PC-9 (cell line): Measurements from ENCODE around the gene YPEL5. TPM values are rescaled to one million over a fixed set of nuclear protein-coding genes. Genes with fewer than 3 reads are reported as not detected.

Experiments used
- BruUV-seq: library from RNA; stranded (reverse); fragments of 400-500 nt; replicated peaks from 2 replicates; lab custom pipeline; 2021; lab: Mats Ljungman, UMichigan
- CTCF ChIA-PET: fragments of 300-600 bp; sonication (Branson Sonifier 250); formaldehyde crosslinking; loops from one replicate; lab custom pipeline; 2022; ENCODE audit warnings: antibody characterized with exemption; lab: Charles Lee
- POLR2A ChIA-PET: fragments of 300-600 bp; sonication (Branson Sonifier 250); formaldehyde crosslinking; loops from one replicate; lab custom pipeline; 2022; ENCODE audit warnings: antibody characterized with exemption; ENCODE audit not compliant: unreplicated experiment; lab: Charles Lee
- DNase-seq, 2 experiments: peaks; one replicate each; pipeline versions ENCODE4 v3.0.0 to v3.0.0-alpha.2; 2015 to 2022; ENCODE audit warnings: mixed read lengths in 1 of 2
- H2AFZ ChIP-seq: fragments of 200-600 bp; sonication (generic); 2 replicates; pipeline ENCODE4 v1.8.1; 2017; ENCODE audit warnings: antibody characterized with exemption
- H3F3A ChIP-seq: fragments of 200-600 bp; sonication (generic); 2 replicates; pipeline ENCODE4 v1.8.1; 2017; ENCODE audit warnings: antibody characterized with exemption, mild to moderate bottlenecking, low read depth; ENCODE audit not compliant: insufficient read depth
- H3K27ac ChIP-seq: fragments of 200-600 bp; sonication (generic); 2 replicates; pipeline ENCODE4 v1.6.1; 2016; ENCODE audit warnings: mixed run types
- H3K27me3 ChIP-seq: fragments of 200-600 bp; sonication (generic); 2 replicates; pipeline ENCODE4 v1.6.1; 2016; ENCODE audit warnings: low read depth, mixed run types; ENCODE audit not compliant: insufficient read depth
- H3K36me3 ChIP-seq: fragments of 200-600 bp; sonication (generic); 2 replicates; pipeline ENCODE4 v1.6.1; 2016; ENCODE audit warnings: low read depth, mixed run types
- H3K4me1 ChIP-seq: fragments of 200-600 bp; sonication (generic); replicated peaks from 2 replicates; pipeline ENCODE4 v1.6.1; 2016; ENCODE audit warnings: mixed run types; ENCODE audit not compliant: insufficient read depth
- H3K4me2 ChIP-seq: fragments of 200-600 bp; sonication (generic); 2 replicates; pipeline ENCODE4 v1.6.1; 2017; ENCODE audit warnings: mixed run types
- H3K4me3 ChIP-seq: fragments of 200-600 bp; sonication (generic); 2 replicates; pipeline ENCODE4 v1.6.1; 2016; ENCODE audit warnings: mixed run types
- H3K79me2 ChIP-seq: fragments of 200-600 bp; sonication (generic); 2 replicates; pipeline ENCODE4 v1.6.1; 2017; ENCODE audit warnings: low read depth, mixed run types
- H3K9me2 ChIP-seq: fragments of 200-600 bp; sonication (generic); 2 replicates; pipeline ENCODE4 v1.8.1; 2017; ENCODE audit warnings: mild to moderate bottlenecking; ENCODE audit not compliant: insufficient read depth
- H3K9me3 ChIP-seq: fragments of 200-600 bp; sonication (generic); 2 replicates; pipeline ENCODE4 v1.8.1; 2016; ENCODE audit warnings: low read depth; ENCODE audit not compliant: insufficient read depth
- H4K20me1 ChIP-seq: fragments of 200-600 bp; sonication (generic); 2 replicates; pipeline ENCODE4 v1.8.1; 2017; ENCODE audit not compliant: insufficient read depth
- CTCF ChIP-seq: fragments of 200-600 bp; sonication (generic); conservative IDR thresholded peaks from 2 replicates; pipeline ENCODE4 v1.6.1; 2017; ENCODE audit warnings: mixed run types, antibody characterized with exemption, mild to moderate bottlenecking, moderate library complexity
- EZH2 ChIP-seq: fragments of 200-600 bp; sonication (generic); IDR thresholded peaks from 2 replicates; pipeline ENCODE4 v1.8.0; 2017; ENCODE audit warnings: antibody characterized with exemption, low read depth
- intact Hi-C: fragments of 100-400 bp; cut with micrococcal nuclease; formaldehyde crosslinking; loops from one replicate; pipeline ENCODE4 v1.10.0; 2022; ENCODE audit not compliant: unreplicated experiment
- total RNA-seq: library from RNA; stranded (reverse); gene quantifications from 2 replicates; pipeline ENCODE4 v1.2.3, GENCODE V29; 2021

YPEL5 gene
- total RNA-seq, 1 experiment from 2014 or later, result 56.9 TPM

- H3K4me3 ChIP-seq, result no peak overlapping the region
- H3K9me2 ChIP-seq, result no peaks in the 10 kb centered on the region
- peaks cover 2% of the 10 kb centered on the region; the same call in 1 of the 2 replicates for H3K27me3 ChIP-seq
- H3K9me3 ChIP-seq, result no peaks in the 10 kb centered on the region
- no peak overlapping the region for H2AFZ ChIP-seq
- TF ChIP-seq CTCF (no peak), EZH2 (no peak)
- no peak overlapping the region for H3K4me2 ChIP-seq
- DNase-seq, result no peak
- no TSS peak for BruUV-seq
- H4K20me1 ChIP-seq, result no peaks in the 10 kb centered on the region
- no peaks in the 10 kb centered on the region for H3K36me3 ChIP-seq
- ChIA-PET POLR2A (no interaction called here), CTCF (no interaction called here)
- H3K27ac ChIP-seq, result no peak overlapping the region
- intact Hi-C loops, result no loop called here
- H3K4me1 ChIP-seq, result no peaks in the 10 kb centered on the region
- no peaks in the 10 kb centered on the region for H3K79me2 ChIP-seq
- H3F3A ChIP-seq, result no peaks in the 10 kb centered on the region
Measured at GRCh38 chr2:30172627-30173026, 25.8 kb downstream of the YPEL5 start.

DNA sequence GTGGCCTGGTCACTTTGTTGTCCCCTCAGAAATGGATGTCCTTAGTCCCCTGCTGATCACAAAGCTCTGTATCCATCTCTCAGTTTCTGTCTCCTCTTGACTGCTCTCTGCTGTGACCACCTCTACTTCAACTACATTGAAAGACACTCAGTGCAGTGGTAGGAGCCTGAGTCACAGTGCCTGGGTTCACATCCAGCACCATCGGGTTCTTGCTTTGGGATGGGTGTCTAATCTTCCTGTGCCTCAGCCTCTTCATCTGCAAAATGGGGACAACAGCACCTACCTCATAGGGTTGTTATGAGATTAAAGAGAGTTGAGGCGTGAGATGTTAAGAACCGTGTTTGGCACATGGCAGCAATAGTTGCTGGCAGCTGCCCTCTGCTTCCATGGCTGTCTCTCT, 30.6 kb downstream of the YPEL5 start:
- H3K79me2 ChIP-seq, result no peaks in the 10 kb centered on the region
- no peaks in the 10 kb centered on the region for H3K9me2 ChIP-seq
- H3K9me3 ChIP-seq, result no peaks in the 10 kb centered on the region
- no peaks in the 10 kb centered on the region for H3K36me3 ChIP-seq
- no peak overlapping the region for H2AFZ ChIP-seq
- intact Hi-C loops, result no loop called here
- H3K4me1 ChIP-seq, result no peaks in the 10 kb centered on the region
- no TSS peak for BruUV-seq
- H3K4me2 ChIP-seq, result no peak overlapping the region
- H3K27me3 ChIP-seq, result peaks cover 23% of the 10 kb centered on the region; the same call in 1 of the 2 replicates
- H4K20me1 ChIP-seq, result no peaks in the 10 kb centered on the region
- no peaks in the 10 kb centered on the region for H3F3A ChIP-seq
- POLR2A ChIA-PET, result no interaction called here
- CTCF ChIA-PET, result no interaction called here
- no peak for TF ChIP-seq CTCF
- no peak for TF ChIP-seq EZH2
- no peak overlapping the region for H3K27ac ChIP-seq
- no peak overlapping the region for H3K4me3 ChIP-seq
- DNase-seq, result no peak

DNA sequence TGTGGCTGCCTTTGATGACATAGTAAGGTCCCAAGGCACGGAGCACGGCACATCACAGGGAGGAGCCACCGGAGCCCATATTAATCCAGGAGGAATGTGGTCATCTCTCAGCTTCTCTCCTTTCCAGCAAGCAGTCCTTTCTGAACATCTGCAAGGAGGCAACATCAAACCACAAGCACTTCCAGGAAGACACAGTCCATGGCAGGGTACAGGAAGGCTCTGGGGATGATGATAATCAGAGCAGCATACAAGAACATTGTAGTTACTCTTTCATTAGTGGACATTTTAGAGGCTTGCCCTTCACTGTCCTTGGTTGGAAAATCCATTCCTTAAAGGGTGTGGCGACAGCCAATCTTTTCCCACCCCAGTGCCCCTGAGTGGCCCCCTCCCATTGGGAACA, 31.1 kb downstream of the YPEL5 start:
- ChIA-PET CTCF (no interaction called here), POLR2A (no interaction called here)
- intact Hi-C loops, result no loop called here

More for the DNA sequence above, 31.1 kb downstream of the YPEL5 start:
- Histone ChIP-seq H3K4me3 (no peak overlapping the region), H2AFZ (no peak overlapping the region), H3K4me1 (no peaks in the 10 kb centered on the region), H3K9me2 (no peaks in the 10 kb centered on the region), H3F3A (no peaks in the 10 kb centered on the region), H3K79me2 (no peaks in the 10 kb centered on the region), H3K9me3 (no peaks in the 10 kb centered on the region), H4K20me1 (no peaks in the 10 kb centered on the region), H3K27me3 (peaks cover 23% of the 10 kb centered on the region; the same call in 1 of the 2 replicates), H3K4me2 (no peak overlapping the region), H3K27ac (no peak overlapping the region), H3K36me3 (no peaks in the 10 kb centered on the region)
- TF ChIP-seq EZH2 (no peak), CTCF (no peak)
- no TSS peak for BruUV-seq
- no peak for DNase-seq
